IPS-11a (cell line): Measurements from ENCODE around the gene PLTP.
A peak's percentile ranks its signal among the peaks of the same experiment; 100 is the strongest.

Source experiments
- H3K4me3 ChIP-seq: one replicate; pipeline ENCODE4 v1.5.1; 2013; ENCODE audit warnings: low read depth, low read length, control low read depth

The PLTP gene

DNA sequence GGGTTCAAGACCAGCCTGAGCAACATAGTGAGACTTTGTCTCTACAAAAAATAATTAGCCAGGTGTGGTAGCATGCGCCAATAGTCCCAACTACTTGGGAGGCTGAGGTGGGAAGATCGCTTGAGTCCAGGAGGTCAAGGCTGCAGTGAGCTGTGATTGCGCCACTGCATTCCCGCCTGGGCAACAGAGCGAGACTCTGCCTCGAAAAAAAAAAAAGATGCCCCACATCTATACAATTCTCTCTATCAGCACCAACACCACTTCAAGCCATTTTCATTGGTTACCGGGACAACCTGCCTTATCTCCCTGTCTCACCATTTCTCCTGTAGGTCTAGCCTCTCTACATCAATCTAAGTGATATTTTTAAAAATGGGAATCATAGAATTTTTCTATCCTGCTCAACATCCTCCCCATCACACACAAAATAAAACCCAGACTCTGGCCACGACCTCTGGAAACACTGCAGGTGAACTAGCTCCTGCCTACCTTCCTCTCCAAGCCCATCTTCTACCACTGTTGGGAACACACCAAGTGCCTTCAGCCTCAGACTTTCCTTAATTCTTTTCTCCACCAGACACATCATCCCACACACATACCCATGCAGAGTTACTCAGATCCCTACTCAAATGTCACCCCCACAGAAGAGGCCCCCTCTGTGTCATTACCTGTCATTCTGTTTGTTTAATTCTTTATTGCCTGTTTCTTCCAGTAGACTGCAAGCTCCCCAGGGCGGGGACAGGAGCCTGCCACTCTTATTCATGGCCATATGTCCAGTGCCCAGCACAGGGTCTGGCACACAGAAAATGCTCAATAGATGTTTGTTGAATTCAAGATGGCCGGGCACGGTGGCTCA, 9.6 kb upstream of the PLTP start:
- no peak overlapping the region for H3K4me3 ChIP-seq

DNA sequence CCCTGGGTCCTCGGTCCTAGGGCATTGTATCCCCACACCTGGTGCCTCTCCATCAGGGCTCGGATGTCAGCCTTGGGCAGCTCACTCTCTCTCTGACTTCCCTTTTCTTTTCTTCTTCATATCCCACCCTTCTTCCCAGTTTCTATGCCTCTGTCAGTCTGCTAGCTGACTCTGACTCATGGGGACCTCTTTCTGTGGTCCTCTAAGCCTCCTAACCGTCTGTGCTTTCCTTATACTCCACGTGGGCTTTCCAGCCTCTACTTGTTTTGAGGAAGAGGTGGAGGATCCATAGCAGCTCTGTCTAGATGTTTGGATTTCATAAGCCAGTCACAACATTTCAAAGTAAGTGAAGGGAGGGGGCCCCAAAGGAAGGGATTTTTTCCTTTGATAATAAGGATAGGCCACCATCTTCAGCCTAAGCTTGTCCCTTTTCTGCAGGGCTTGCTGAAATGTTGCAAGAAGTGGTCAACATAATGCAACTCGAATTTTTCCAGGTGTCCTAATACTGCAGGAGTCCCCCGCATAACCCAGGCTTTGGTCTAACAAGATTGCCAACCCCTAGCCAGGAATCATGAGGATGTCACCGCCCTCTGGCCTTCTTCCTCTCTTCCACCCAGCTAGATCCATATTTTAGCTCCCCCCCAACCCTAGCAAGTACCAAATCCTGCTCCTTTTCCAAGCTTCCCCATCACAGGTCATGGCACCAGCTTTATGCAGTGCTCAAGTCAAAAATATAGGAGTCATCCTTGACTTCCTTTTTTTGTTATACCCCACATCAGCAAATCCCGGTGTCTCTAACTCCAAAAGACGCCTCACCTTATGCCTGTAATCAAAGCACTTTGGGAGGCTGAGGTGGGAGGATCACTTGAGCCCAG, 8.7 kb upstream of the PLTP start:
- no peak overlapping the region for H3K4me3 ChIP-seq

DNA sequence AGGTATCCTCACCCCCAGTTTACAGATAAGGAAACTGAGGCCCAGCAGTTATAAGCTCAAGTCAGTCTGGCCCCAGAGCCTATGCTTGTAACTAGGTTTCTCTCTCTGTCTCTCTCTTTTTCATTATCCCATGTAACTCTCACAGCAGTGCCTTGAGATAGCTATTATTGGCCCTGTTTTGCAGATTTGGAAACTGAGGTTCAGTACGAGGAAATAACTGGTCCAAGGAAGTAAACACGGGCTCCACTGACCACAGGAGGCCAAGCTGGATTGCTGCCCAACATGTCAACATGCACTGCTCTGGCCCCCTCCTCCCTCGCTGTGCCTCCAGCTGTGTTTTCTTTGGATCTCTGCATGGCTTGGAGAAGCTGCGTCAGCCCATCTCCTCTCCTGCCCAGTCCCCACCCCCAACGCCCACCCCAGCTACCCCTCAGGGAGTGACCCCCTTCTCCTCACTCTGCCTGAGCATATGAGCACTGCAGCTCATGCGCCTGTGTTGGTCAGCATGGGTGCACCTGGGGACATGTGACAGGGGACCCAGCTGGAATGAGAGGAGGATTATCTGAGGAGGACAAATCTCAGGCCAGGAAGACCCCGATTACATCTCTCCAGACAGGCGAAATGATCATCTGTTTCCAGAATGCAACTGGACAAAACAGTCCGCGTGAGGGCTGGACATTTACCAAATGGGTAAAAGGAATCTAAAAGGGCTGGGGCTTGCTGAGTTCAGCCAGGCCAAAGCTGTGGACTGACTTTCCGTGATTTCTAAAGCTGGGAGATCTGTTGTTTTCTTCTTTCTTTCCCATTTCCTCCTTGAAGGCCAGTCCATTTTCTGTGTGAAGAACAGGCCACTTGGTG, 7.8 kb upstream of the PLTP start:
- H3K4me3 ChIP-seq, result no peak overlapping the region

DNA sequence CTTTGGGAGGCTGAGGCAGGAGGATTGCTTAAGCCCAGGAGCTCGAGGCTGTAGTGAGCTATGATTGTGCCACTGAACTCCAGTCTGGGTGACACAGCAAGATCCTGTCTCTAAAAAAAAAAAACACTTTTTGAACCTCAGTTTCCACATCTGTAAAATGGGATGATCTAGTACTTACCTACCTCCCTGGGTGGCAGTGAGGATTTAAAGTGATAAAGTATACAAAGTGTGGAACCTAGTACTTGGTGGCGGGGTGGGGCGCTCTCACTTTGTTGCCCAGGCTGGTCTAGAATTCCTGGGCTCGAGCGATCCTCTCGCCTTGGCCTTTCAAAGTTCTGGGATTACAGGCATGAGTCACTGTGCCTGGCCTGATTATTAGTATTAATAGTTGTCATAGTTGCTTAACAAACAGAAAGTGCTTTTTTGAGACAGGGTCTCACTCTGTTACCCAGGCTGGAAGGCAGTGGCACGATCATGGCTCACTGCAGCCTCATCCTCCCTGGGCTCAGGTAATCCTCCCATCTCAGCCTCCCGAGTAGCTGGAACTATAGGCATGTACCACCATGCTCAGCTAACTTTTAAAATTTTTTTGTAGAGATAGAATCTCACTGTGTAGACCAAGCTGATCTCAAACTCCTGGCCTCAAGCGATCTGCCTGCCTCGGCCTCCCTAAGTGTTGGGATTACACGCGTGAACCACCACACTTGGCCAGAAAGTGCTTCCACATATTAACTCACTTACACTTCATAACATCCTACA, 7.0 kb upstream of the PLTP start:
- H3K4me3 ChIP-seq, result no peak overlapping the region

DNA sequence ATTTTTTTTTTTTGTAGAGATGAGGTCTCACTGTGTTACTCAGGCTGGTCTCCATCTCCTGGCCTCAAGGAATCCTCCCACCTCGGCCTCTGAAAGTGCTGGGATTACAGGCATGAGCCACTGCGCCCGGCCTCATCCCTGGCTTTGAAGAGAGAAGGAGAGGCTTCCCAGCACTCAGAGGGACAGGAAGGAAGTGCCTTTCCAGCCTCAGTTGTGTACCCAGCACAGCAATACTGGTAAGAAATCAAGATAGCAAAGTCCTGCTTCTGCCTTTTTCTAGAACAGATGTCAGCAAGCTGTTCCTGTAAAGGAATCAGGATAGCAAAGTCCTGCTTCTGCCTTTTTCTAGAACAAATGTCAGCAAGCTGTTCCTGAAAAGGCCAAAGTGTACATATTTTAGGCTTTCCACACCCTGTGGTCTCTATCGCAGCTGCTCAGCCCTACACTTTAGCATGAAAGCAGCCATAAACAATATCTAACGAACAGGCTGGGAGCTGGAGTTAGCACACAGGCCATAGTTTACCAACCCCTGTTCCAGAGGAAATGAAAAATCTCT, 6.3 kb upstream of the PLTP start:
- H3K4me3 ChIP-seq, result no peak overlapping the region

DNA sequence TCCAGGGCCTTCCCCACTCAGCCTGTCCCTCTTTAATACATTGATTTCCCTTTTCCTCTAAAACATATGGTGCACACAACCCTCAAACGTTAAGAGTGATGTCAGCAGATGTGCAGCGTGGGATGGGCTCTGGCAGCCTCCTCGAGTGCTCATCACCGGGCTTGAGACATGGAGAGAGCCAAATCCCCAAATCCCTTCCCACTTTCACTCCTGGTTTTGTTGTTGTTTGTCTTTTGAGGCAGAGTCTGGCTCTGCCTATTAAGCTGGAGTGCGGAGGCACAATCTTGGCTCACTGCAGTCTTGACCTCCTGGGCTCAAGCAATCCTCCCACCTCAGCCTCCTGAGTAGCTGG, 5.8 kb upstream of the PLTP start:
- no peak overlapping the region for H3K4me3 ChIP-seq

DNA sequence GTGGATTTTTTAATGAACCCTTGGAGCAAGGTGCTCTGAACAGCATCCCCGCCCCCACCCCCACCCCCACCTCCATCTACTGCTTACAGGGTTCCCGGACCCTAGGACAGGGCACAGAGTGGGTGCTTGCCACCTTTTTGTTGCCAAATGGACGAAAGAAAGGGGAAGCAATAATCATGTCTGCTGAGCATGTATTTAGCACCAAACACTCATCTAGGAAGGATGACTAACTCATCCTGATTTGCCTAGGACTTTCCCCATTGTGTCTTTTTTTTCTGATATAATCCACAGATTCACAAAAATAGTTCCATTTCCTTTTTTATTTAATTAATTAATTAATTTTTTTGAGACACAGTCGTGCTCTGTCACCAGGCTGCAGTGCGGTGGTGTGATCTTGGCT, 1.2 kb upstream of the PLTP start:
- no peak overlapping the region for H3K4me3 ChIP-seq

DNA sequence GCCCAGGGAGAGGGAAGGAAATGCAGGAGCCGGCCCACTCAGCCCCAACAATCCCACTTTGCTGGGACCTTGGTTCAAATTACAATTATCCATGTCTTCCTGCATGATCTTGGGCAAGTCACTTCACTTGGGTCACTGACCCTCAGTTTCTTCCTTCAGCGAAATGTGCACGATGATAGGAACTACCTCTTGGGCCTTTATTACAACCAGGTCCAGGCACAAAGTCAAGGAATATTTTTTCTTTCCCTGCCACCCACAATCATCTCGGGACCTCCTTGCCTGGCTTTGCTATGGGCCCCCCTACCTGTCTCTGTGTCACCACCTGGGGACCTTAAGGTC, 358 bp upstream of the PLTP start:
- H3K4me3 ChIP-seq, result peak overlapping the region; percentile 2

DNA sequence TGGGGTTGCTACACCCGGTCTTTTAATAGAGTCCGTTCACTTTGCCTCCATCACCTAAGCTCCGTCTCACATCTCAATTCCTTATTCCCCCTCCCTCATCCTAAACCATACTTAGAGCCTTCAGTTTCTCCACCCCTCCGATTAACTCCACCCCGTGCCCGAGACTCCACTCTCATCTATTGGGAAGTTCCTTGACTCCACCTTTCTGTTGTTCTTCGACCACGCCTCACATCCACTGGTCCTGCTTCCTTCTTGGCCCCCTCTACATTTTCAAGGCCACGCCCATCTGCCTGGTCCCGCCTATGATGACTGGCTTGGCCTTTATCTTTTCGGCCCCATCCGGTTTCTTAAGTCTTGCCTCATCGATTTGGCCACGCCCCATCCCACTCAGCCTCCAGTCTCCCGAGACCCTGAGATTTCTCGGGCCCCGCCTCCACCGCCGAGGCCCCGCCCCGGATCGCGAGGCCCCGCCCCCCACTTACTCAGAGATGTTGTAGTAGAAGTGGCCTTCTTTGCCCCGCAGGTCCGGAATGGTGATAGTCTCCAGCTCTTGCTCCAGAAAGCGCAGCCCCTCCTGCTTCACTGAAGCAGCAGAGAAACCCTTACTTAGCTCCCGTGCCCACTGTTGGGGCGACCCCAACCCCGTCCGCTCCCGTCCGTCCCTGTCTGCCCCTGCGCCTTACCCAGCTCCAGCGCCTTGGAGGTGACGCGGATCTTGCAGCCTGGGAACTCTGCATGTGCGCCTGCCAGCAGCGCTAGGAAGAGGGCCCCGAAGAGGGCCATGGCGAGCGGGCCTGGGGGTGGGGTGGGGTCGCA, 1.1 kb downstream of the PLTP start:
- peak overlapping the region; percentile 66 for H3K4me3 ChIP-seq

DNA sequence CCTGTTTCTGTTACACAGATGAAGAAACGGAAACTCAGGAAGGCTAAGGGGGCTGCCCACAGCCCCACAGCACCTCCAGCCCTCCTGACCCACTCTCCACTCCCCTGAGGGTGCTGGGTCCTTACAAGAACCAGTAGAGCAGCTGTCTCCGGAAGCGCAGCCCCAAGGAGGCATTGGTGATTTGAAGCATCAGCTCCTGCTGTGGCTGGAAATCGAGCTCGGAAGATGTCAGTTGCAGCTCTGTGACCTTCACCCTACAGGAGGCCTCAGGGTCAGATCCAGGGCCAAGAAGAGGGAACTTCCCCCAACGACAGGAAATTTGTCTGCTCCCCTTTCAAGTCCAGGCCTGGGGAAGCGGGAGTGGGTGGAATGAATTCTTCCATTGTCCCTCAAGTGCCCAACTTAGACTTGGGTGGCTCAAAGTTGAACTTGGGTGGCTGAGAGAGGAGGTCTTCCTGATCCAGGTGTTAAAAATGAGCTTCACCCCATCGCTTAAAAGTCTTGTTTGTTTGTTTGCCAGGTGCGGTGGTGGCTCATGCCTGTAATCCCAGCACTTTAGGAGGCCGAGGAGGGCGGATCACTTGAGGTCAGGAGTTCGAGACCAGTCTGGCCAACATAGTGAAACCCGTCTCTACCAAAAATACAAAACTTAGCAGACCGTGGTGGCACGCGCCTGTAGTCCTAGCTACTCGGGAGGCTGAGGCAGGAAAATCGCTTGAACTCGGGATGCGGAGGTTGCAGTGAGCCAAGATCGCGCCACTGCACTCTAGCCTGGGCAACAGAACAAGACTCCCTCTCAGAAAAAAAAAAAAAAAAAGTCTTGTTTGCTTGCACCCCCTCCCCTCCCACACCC, 1.9 kb downstream of the PLTP start:
- H3K4me3 ChIP-seq, result no peak overlapping the region

DNA sequence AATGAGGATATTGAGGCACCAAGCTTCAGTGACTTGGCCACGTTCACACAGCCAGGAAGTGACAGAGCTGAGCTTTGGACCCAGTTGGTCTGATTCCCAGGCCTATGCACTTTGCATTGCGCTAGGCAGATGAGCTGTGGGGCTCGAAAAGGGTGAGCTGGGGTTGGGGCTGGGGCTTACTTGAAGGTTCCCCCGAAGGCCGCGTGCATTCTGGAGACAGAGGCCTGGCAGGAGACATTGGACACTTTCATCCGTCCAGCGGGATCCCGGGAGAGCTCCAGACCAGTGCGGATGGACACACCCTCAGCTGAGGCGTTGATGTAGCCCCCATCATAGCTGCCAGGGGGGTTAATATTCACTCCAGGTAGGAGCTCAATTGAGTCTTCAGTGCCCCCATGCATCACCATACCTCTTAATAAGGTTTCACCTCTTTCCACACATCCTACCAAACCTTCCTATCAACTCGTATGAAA, 2.6 kb downstream of the PLTP start:
- no peak overlapping the region for H3K4me3 ChIP-seq

DNA sequence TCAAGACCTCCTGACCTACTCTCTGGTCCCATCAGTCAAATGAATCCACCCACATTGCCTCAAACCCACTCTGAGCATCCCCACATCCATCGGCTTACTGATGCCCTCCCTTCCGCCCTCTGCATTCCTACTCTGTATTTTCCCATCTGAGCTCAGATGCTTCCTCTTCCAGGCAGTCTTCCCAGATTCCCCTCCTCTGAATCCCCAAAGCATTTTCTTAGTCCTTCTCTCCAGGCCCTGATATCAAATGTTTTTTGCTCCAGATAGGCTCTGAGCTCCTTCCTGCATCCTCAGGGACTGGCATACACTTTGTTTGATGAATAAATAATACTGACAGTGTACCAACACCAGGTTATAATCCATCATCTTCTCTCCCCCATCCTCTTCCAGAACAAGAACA, 3.9 kb downstream of the PLTP start:
- H3K4me3 ChIP-seq, result no peak overlapping the region

DNA sequence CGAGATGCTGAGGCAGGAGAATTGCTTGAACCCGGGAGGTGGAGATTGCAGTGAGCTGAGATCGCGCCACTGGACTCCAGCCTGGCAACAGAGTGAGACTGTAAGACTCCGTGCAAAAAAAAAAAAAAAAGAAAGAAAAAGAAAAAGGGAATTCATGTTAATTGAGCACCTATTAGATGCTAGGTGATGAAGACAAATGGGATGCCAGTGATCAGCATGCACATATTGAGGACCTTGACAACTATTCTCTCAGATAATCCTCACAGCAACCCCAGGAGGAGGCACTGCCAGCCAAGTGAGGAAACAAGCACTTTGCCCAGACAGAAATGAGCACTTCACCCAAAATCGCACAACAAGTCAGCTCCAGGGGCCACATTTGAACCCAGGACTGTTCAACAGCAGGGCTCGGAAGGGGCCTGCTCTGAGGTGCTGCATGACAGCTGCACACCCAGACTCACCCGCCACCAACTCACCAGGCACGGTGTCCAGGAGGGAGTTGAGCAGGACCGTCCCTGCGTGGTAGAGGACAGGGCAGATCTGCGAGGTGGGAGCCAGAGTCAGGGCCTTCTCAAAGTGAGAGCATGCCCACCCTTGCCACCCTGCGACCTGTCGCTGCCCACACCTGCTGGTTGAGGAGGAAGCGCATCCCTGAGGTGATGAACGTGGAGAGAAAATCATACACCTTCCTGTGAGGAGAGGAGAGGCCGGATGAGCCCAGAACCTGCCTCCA, 4.6 kb downstream of the PLTP start:
- H3K4me3 ChIP-seq, result no peak overlapping the region

DNA sequence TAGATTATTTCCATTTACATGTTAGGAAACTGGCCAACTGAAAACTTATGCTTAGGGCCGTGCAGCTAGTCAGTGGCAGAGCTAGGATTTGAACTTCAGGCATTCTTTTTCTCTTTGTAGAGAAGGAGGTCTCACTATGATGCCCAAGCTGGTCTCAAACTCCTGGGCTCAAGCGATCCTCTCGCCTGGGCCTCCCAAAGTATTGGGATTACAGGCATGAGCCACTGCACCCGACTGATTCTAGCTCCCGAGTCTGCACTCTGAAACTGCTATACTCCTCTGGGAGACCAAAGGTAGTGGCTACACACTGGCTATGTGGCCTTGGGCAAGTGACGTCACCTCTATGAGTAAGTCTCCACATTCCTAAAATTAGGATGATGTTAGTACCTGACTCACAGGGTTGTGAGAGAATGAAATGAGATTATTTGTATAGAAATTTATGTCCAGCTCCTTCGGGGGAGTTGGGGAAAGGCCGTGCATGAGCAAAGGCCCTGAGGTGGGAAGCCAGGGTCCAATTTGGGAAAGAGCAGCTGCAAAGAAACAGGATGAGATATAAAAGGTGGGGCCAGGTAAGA, 6.4 kb downstream of the PLTP start:
- H3K4me3 ChIP-seq, result no peak overlapping the region

DNA sequence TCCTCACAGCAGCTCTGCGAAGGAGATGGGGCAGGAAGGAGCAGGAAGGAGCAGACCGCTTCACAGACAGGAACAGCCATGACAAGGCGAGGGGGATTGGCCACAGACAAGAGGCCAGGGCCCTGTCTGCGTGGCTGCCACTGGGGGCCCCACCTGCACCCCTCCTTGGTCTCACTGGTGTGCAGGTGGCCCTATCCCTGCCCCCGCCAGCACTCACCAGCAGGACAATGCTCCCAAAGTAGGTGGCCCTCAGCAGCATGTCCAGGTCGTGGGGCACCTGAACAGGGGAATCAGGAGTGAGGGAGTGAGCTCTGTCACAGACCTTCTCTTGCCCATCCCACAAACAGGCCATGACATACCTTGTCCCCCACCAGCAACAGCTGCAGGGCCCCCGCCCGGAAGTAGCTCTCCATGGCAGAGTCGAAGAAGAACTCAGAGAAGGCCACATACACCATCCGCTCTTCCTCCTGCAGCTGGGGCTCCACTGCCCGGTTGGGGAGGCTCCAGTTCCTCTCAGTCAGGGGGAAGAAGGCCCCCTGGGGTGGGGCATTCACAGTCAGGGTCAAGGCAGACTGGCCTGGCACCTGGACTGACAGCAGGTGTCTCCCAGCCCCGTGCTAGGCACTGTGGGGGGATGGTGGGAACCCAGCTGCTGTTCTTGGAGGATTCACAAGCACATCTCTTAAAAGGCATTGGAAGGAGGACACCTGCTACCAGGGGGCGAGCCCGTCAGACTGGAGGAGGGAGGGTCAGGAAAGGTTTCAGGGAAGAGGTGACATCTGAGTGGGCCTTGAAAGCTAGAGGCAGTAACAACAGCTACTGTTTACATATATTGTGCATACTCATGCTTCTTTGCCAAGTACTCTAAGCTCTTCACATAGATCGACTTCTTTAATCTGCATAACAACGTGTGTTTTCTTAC, 7.1 kb downstream of the PLTP start:
- H3K4me3 ChIP-seq, result no peak overlapping the region

DNA sequence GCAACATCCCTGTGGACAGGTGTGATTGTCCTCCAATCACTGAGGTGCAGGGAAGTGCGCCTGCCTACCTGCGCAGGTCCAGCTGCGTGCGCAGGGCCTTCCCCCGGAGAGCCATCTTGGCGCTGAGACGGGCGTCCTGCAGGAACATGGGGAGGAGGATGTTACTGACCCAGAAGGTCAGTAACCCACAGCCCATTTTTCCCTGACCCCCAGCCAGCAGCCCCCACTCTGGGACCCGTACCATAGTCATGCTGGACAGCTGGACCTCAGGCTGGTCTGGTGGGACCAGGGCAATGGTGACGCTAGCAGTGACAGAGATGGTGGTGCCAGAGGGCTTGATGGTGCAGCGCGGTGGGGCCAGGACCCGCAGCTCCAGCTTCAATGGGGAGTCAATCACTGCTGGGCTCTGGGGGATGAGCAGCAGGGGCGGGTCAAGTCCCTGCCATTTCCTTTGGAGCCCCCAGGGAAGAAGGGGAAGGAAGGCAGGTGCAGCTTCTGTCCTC, 9.7 kb downstream of the PLTP start:
- H3K4me3 ChIP-seq, result no peak overlapping the region
